ENCODE data around the gene RNF13.
"Not testable (repeated sequence)": the region's sequence is repeated elsewhere in the genome, so short reads cannot be mapped to it uniquely, and the experiment has no call there.

Gene RNF13

GRCh38 chr3:149860881-149861280 lies 47.9 kb downstream of the RNF13 start:
- Histone ChIP-seq H3K36me3 (ENCODE audit: control insufficient read depth, insufficient read depth, low read length) (no peaks in the 10 kb centered on the region), H3K9me3 (ENCODE audit: control insufficient read depth, insufficient read depth, low read length) (no peaks in the 10 kb centered on the region), H3K27me3 (ENCODE audit: control insufficient read depth, insufficient read depth, low read length) (no peaks in the 10 kb centered on the region; the same call in 1 of the 2 replicates), H3K4me1 (ENCODE audit: control insufficient read depth, insufficient read depth, low read length) (no peaks in the 10 kb centered on the region), H3K4me3 (ENCODE audit: low read length) (no peak overlapping the region), H3K27ac (ENCODE audit: low read length) (no peak overlapping the region)
- DNase-seq (ENCODE audit: low read depth, low spot score), result no peak
- WGBS (ENCODE audit: insufficient coverage, insufficient read length), result no CpG with 5 or more reads among the region's 3 CpGs

DNA sequence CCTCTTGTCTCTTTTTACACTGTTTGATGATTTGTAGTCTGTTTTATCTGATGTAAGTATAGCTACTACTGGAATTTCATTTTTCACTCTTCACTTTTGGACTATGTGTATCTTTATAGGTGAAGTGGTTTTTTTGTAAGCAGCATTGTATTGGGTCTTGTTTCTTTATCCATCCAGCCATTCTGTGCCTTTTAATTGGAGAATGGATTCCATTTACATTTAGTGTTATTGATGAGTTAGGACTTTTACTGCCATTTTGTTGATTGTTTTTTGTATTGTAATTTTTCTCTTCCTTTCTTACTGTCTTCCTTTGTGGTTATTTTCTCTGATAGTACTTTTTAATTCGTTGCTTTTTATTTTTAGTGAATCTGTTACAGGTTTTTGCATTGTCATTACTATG lies 54.5 kb downstream of the RNF13 start:
- H3K9me3 ChIP-seq (ENCODE audit: control insufficient read depth, insufficient read depth, low read length), result no peaks in the 10 kb centered on the region
- no CpG with 5 or more reads among the region's 1 CpG for WGBS (ENCODE audit: insufficient coverage, insufficient read length)
- no peak for DNase-seq (ENCODE audit: low read depth, low spot score)
- no peak overlapping the region for H3K27ac ChIP-seq (ENCODE audit: low read length)
- 0 out of 2 replicates have a peak, but pooled peaks cover 1% of the 10 kb centered on the region for H3K4me1 ChIP-seq (ENCODE audit: control insufficient read depth, insufficient read depth, low read length)
- H3K27me3 ChIP-seq (ENCODE audit: control insufficient read depth, insufficient read depth, low read length), result no peaks in the 10 kb centered on the region; the same call in 1 of the 2 replicates
- no peaks in the 10 kb centered on the region for H3K36me3 ChIP-seq (ENCODE audit: control insufficient read depth, insufficient read depth, low read length)
- H3K4me3 ChIP-seq (ENCODE audit: low read length), result no peak overlapping the region

GRCh38 chr3:149871855-149872254 lies 58.8 kb downstream of the RNF13 start:
- WGBS (ENCODE audit: insufficient coverage, insufficient read length), result no CpG with 5 or more reads among the region's 3 CpGs
- Histone ChIP-seq H3K4me1 (ENCODE audit: control insufficient read depth, insufficient read depth, low read length) (0 out of 2 replicates have a peak, but pooled peaks cover 1% of the 10 kb centered on the region), H3K36me3 (ENCODE audit: control insufficient read depth, insufficient read depth, low read length) (no peaks in the 10 kb centered on the region), H3K4me3 (ENCODE audit: low read length) (no peak overlapping the region), H3K27ac (ENCODE audit: low read length) (no peak overlapping the region), H3K9me3 (ENCODE audit: control insufficient read depth, insufficient read depth, low read length) (no peaks in the 10 kb centered on the region), H3K27me3 (ENCODE audit: control insufficient read depth, insufficient read depth, low read length) (no peaks in the 10 kb centered on the region)
- DNase-seq (ENCODE audit: low read depth, low spot score), result no peak

DNA sequence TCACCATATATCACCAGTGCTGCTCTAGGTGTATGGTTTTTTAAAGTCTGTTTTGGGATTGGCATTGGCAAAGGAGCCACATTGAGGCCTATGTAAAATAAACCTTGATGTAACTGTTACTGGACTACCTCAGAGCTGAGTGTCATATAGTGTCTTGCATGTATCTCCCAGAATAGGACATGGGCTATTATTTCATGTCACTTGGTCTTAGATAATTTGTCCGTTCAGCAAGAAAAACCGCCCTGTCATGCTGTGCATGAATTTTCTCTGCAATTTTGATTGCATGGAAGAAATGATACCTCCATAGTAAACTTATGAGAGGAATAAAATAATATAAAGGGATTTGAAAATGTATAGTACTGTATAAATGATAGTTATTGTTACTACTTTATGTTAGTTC lies 59.6 kb downstream of the RNF13 start:
- Histone ChIP-seq H3K27ac (ENCODE audit: low read length) (no peak overlapping the region), H3K4me1 (ENCODE audit: control insufficient read depth, insufficient read depth, low read length) (0 out of 2 replicates have a peak, but pooled peaks cover 1% of the 10 kb centered on the region), H3K27me3 (ENCODE audit: control insufficient read depth, insufficient read depth, low read length) (no peaks in the 10 kb centered on the region), H3K4me3 (ENCODE audit: low read length) (no peak overlapping the region), H3K9me3 (ENCODE audit: control insufficient read depth, insufficient read depth, low read length) (no peaks in the 10 kb centered on the region), H3K36me3 (ENCODE audit: control insufficient read depth, insufficient read depth, low read length) (no peaks in the 10 kb centered on the region)
- DNase-seq (ENCODE audit: low read depth, low spot score), result no peak
- no CpG with 5 or more reads among the region's 2 CpGs for WGBS (ENCODE audit: insufficient coverage, insufficient read length)

- no CpG with 5 or more reads among the region's 1 CpG for WGBS (ENCODE audit: insufficient coverage, insufficient read length)
- Histone ChIP-seq H3K27me3 (ENCODE audit: control insufficient read depth, insufficient read depth, low read length) (no peaks in the 10 kb centered on the region), H3K4me1 (ENCODE audit: control insufficient read depth, insufficient read depth, low read length) (no peaks in the 10 kb centered on the region), H3K4me3 (ENCODE audit: low read length) (no peak overlapping the region), H3K9me3 (ENCODE audit: control insufficient read depth, insufficient read depth, low read length) (no peaks in the 10 kb centered on the region), H3K27ac (ENCODE audit: low read length) (no peak overlapping the region), H3K36me3 (ENCODE audit: control insufficient read depth, insufficient read depth, low read length) (no peaks in the 10 kb centered on the region)
- DNase-seq (ENCODE audit: low read depth, low spot score), result no peak
Measured at GRCh38 chr3:149877668-149878067, 64.7 kb downstream of the RNF13 start.

- Histone ChIP-seq H3K9me3 (ENCODE audit: control insufficient read depth, insufficient read depth, low read length) (no peaks in the 10 kb centered on the region), H3K27ac (ENCODE audit: low read length) (no peak overlapping the region), H3K36me3 (ENCODE audit: control insufficient read depth, insufficient read depth, low read length) (no peaks in the 10 kb centered on the region), H3K4me1 (ENCODE audit: control insufficient read depth, insufficient read depth, low read length) (no peaks in the 10 kb centered on the region), H3K27me3 (ENCODE audit: control insufficient read depth, insufficient read depth, low read length) (no peaks in the 10 kb centered on the region), H3K4me3 (ENCODE audit: low read length) (no peak overlapping the region)
- WGBS (ENCODE audit: insufficient coverage, insufficient read length), result no CpG with 5 or more reads among the region's 2 CpGs
- peak; percentile 41 for DNase-seq (ENCODE audit: low read depth, low spot score)
Measured at GRCh38 chr3:149879872-149880271, 66.9 kb downstream of the RNF13 start.

DNA sequence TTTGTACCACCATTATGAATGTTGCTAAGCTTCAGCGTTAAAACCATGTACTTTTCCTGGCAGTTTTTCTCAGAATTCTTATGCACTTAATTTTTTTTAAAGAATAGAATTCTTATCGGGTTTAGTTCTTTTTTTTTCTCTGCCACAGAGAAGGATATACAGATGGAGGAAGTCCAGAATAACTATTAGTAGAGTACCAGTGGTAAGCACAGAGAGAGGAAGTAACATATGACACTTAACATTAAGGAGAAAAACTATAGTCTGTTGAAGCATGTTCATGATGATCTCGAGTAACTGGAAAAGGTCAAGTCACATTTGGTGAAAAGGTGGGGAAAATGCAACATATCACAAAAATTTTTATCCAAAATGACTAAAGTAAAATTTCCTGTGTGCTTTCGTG lies 68.9 kb downstream of the RNF13 start:
- WGBS (ENCODE audit: insufficient coverage, insufficient read length), result no CpG with 5 or more reads among the region's 4 CpGs
- H3K27me3 ChIP-seq (ENCODE audit: control insufficient read depth, insufficient read depth, low read length), result no peaks in the 10 kb centered on the region
- no peak overlapping the region for H3K4me3 ChIP-seq (ENCODE audit: low read length)

DNA sequence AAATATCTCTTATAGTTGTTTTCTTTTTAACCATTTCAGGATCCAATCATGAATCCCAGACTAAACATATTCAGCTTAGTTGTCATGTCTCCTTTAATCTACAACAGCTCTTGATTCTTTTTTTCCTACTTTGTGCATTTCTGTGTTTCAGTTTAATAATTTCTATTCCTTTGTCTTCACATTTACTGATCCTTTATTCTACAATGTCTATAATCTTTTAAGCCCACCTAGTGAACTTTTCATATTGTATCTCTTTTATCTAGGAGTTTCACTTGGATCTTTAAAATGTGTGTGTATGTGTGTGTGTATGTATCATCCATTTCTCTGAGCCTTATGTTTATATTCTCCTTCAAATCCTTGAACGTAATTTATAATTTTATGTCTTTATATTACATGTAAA lies 70.1 kb downstream of the RNF13 start:
- Histone ChIP-seq H3K4me3 (ENCODE audit: low read length) (no peak overlapping the region), H3K9me3 (ENCODE audit: control insufficient read depth, insufficient read depth, low read length) (no peaks in the 10 kb centered on the region), H3K36me3 (ENCODE audit: control insufficient read depth, insufficient read depth, low read length) (no peaks in the 10 kb centered on the region), H3K27me3 (ENCODE audit: control insufficient read depth, insufficient read depth, low read length) (no peaks in the 10 kb centered on the region), H3K4me1 (ENCODE audit: control insufficient read depth, insufficient read depth, low read length) (no peaks in the 10 kb centered on the region), H3K27ac (ENCODE audit: low read length) (no peak overlapping the region)
- no peak for DNase-seq (ENCODE audit: low read depth, low spot score)
- no CpG with 5 or more reads among the region's 1 CpG for WGBS (ENCODE audit: insufficient coverage, insufficient read length)

More for the DNA sequence above, 68.9 kb downstream of the RNF13 start:
- Histone ChIP-seq H3K36me3 (ENCODE audit: control insufficient read depth, insufficient read depth, low read length) (no peaks in the 10 kb centered on the region), H3K27ac (ENCODE audit: low read length) (no peak overlapping the region), H3K9me3 (ENCODE audit: control insufficient read depth, insufficient read depth, low read length) (no peaks in the 10 kb centered on the region), H3K4me1 (ENCODE audit: control insufficient read depth, insufficient read depth, low read length) (no peaks in the 10 kb centered on the region)
- no peak for DNase-seq (ENCODE audit: low read depth, low spot score)

GRCh38 chr3:149883860-149884259 lies 70.8 kb downstream of the RNF13 start:
- H3K27me3 ChIP-seq (ENCODE audit: control insufficient read depth, insufficient read depth, low read length); H3K9me3 ChIP-seq (ENCODE audit: control insufficient read depth, insufficient read depth, low read length); H3K36me3 ChIP-seq (ENCODE audit: control insufficient read depth, insufficient read depth, low read length); H3K4me1 ChIP-seq (ENCODE audit: control insufficient read depth, insufficient read depth, low read length); H3K4me3 ChIP-seq (ENCODE audit: low read length); H3K27ac ChIP-seq (ENCODE audit: low read length); DNase-seq (ENCODE audit: low read depth, low spot score): not testable (repeated sequence)
- no CpG with 5 or more reads among the region's 5 CpGs for WGBS (ENCODE audit: insufficient coverage, insufficient read length)

DNA sequence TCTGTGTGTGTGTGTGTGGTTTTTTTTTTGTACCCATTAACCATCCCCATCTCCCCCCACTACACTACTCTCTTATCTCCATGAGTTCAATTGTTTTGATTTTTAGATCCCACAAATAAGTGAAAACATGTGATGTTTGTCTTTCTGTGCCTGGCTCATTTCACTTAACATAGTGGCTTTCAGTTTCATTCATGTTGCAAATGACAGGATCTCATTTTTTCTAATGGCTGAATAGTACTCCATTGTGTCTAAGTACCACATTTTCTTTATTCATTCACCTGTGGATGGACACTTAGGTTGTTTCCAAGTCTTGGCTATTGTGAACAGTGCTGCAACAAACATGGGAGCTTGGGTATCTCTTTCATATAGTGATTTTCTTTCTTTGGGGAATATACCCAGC lies 71.8 kb downstream of the RNF13 start:
- not testable (repeated sequence) for H3K27me3 ChIP-seq (ENCODE audit: control insufficient read depth, insufficient read depth, low read length); H3K27ac ChIP-seq (ENCODE audit: low read length); H3K4me3 ChIP-seq (ENCODE audit: low read length); H3K9me3 ChIP-seq (ENCODE audit: control insufficient read depth, insufficient read depth, low read length); H3K4me1 ChIP-seq (ENCODE audit: control insufficient read depth, insufficient read depth, low read length); DNase-seq (ENCODE audit: low read depth, low spot score); H3K36me3 ChIP-seq (ENCODE audit: control insufficient read depth, insufficient read depth, low read length)

DNA sequence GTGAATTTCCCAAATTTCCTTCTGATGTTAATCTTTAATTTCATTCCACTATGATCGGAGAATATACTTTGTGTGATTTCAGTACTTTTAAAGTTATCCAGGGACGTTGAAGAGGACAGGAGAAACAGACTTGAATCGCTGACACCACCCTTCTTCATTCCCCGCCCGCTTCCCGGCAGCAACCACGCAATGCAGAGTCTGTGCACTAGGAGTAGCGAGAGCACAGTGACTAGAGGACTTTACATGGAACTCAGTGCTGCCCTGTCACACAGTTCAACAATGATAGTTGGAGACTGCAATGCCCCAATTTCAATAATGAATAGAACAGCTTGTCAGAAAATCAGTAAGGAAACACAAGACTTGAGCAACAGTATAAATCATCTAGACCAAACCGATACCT lies 73.9 kb downstream of the RNF13 start:
- no peaks in the 10 kb centered on the region for H3K9me3 ChIP-seq (ENCODE audit: control insufficient read depth, insufficient read depth, low read length)
- no peak for DNase-seq (ENCODE audit: low read depth, low spot score)
- H3K36me3 ChIP-seq (ENCODE audit: control insufficient read depth, insufficient read depth, low read length), result no peaks in the 10 kb centered on the region
- no peaks in the 10 kb centered on the region for H3K4me1 ChIP-seq (ENCODE audit: control insufficient read depth, insufficient read depth, low read length)
- no peaks in the 10 kb centered on the region for H3K27me3 ChIP-seq (ENCODE audit: control insufficient read depth, insufficient read depth, low read length)
- no peak overlapping the region for H3K27ac ChIP-seq (ENCODE audit: low read length)
- H3K4me3 ChIP-seq (ENCODE audit: low read length), result no peak overlapping the region
- no CpG with 5 or more reads among the region's 9 CpGs for WGBS (ENCODE audit: insufficient coverage, insufficient read length)

Data from iPS DF 6.9 (cell line).